Right ventricle myocardium inferior (tissue), 1 donor: Measurements from ENCODE around the gene PAK4. TPM values are rescaled to one million over a fixed set of nuclear protein-coding genes. Genes with fewer than 3 reads are reported as not detected.
A peak's percentile ranks its signal among the peaks of the same experiment; 100 is the strongest.
"Not testable (repeated sequence)": the region's sequence is repeated elsewhere in the genome, so short reads cannot be mapped to it uniquely, and the experiment has no call there.

ENCODE experiments used
- ATAC-seq: fragments of 200-7000 bp; cut with Tn5 transposase; one replicate; pipeline ENCODE4 v1.9.1; 2020; ENCODE audit warnings: mild to moderate bottlenecking, moderate library complexity
- DNase-seq: peaks from one replicate; pipeline ENCODE4 v3.0.0; 2021; ENCODE audit errors: missing footprints
- intact Hi-C: fragments of 100-400 bp; cut with DNase I; formaldehyde crosslinking; loops from one replicate; pipeline ENCODE4 v1.11.0; 2022
- total RNA-seq: library from RNA; stranded (reverse); fragmentation: NEBNext Ultra II Directional; extraction: Animal tissue kit (Norgen Biotek cat#: 25700); gene quantifications from one replicate; pipeline ENCODE4 v1.2.1, GENCODE V29; 2021
- donor health status: DM: no; HTN: yes; CAD: no; lungs with severe emphysema.

Gene PAK4
- total RNA-seq, 1 donor from 2014 or later, result 16.2 TPM

GRCh38 chr19:39211731-39212374 lies 86.3 kb downstream of the PAK4 start:
- DNase-seq (no peak), ATAC-seq (no peak)
- intact Hi-C loops, result no loop called here

GRCh38 chr19:39212375-39212742 lies 86.8 kb downstream of the PAK4 start:
- intact Hi-C loops, result no loop called here
- ATAC-seq, result no peak
- peak; percentile 71 for DNase-seq

GRCh38 chr19:39215323-39215722 lies 89.7 kb downstream of the PAK4 start:
- DNase-seq, ATAC-seq, intact Hi-C loops: not testable (repeated sequence)

DNA sequence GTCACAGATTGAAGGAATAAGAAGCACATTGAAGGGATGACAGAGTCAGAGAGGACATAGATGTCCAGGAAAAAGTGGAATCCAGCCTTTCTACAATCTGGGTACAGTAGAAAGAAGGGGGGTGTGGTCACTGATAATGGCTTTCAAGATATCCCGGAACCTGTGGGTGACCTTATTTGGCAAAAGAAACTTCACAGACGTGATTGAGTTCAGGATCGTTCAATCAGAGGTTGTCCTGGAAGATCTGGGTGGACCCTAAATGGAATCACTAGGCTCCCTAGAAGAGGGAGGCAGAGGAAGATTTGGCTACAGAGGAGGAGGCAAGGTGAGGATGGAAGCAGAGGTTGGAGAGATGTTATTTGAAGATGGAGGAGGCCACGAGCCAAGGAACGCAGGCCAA lies 91.5 kb downstream of the PAK4 start:
- DNase-seq, result no peak
- ATAC-seq, result no peak
- intact Hi-C loops, result no loop called here

DNA sequence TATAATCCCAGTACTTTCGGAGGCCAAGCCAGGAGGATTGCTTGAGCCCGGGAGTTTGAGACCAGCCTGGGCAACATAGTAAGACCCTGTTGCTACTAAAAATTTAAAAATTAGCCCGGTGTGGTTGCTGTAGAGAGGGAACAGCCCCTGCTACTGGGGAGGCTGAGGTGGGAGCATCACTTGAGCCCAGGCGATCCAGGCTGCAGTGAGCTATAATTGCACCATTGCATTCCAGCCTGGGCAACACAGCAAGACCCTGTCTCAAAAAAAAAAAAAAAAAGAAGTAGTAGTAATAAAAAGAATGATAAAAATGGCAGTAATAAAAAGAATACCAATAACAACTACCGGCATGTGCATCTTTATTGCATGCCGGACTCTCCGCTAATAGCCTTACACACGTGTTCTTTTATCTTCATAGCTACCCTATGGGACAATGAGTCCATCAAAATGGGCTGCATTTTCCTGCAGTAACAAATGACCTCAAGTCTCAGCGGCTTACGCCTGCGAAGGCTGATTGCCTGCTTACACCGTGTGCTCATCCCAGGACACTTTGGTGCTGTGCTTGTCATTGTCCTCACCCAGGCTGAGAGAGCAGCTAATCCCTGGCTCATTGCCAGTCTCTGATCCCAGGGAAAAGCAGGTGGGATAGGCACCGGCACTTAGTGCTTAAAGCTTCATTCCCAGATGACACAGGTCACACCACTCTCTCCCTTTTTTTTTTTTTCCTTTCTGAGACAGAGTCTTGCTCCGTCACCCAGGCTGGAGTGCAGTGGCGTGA lies 92.8 kb downstream of the PAK4 start:
- intact Hi-C loops, result no loop called here
- no peak for DNase-seq
- no peak for ATAC-seq

GRCh38 chr19:39219108-39219507 lies 93.5 kb downstream of the PAK4 start:
- intact Hi-C loops, ATAC-seq: not testable (repeated sequence)

DNA sequence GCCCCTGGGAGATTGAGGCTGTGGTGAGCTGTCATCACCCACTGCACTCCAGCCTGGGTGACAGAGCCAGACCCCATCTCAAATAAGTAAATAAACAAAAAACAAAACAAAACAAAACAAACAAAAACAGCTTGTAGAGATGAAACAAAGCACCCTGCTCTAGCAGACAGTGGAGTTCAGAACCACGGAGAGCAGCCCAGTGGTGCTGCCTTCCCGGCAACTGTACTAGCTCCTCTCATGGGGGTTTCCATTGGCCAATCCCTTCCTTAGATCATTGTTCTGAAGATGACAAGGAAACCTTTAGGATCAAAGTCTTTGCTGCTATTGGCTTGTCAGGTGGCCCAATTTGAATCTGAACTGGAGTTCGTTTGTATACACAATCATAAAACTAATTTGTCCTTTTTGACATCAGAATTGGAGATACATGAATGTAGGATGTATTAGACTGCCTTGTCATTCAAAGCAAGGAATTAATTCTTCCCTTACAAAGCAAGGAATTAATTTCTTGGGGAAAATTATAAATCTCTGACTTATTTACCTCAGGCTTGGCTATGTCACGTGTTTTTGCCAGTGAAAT lies 98.2 kb downstream of the PAK4 start:
- intact Hi-C loops, result no loop called here
- ATAC-seq (no peak), DNase-seq (no peak)

More at GRCh38 chr19:39219108-39219507, 93.5 kb downstream of the PAK4 start:
- DNase-seq, result not testable (repeated sequence)

- intact Hi-C loops, result no loop called here
- ATAC-seq, result no peak
Measured at GRCh38 chr19:39224910-39225309, 99.3 kb downstream of the PAK4 start.

More at GRCh38 chr19:39224910-39225309, 99.3 kb downstream of the PAK4 start:
- DNase-seq, result no peak

Other genes starting within 250 kb of the PAK4 start
- 4.1 TPM for gene RINL, start 247.5 kb upstream of the PAK4 start, total RNA-seq
- gene SIRT2, start 226.2 kb upstream of the PAK4 start, total RNA-seq, result 99.8 TPM
- gene NFKBIB, start 225.8 kb upstream of the PAK4 start, total RNA-seq, result 17.9 TPM
- not detected for gene CCER2, start 213.6 kb upstream of the PAK4 start, total RNA-seq
- 16.0 TPM for gene SARS2, start 195.0 kb upstream of the PAK4 start, total RNA-seq
- gene MRPS12, start 194.8 kb upstream of the PAK4 start, total RNA-seq, result 67.9 TPM
- 2.3 TPM for gene FBXO17, start 150.0 kb upstream of the PAK4 start, total RNA-seq
- 15.1 TPM for gene FBXO27, start 93.2 kb upstream of the PAK4 start, total RNA-seq
- gene ACP7, start 41.4 kb upstream of the PAK4 start, total RNA-seq, result not detected
- gene NCCRP1, start 71.2 kb downstream of the PAK4 start, total RNA-seq, result not detected
- gene SYCN, start 78.5 kb downstream of the PAK4 start, total RNA-seq, result not detected
- gene IFNL3, start 119.2 kb downstream of the PAK4 start, total RNA-seq, result not detected
- gene IFNL4, start 123.1 kb downstream of the PAK4 start, total RNA-seq, result not detected
- not detected for gene IFNL2, start 142.6 kb downstream of the PAK4 start, total RNA-seq
- not detected for gene IFNL1, start 170.6 kb downstream of the PAK4 start, total RNA-seq
- gene LRFN1, start 195.1 kb downstream of the PAK4 start, total RNA-seq, result 0.41 TPM
- gene GMFG, start 210.3 kb downstream of the PAK4 start, total RNA-seq, result 20.2 TPM
- 40.6 TPM for gene SAMD4B, start 216.6 kb downstream of the PAK4 start, total RNA-seq